Measurements from ENCODE around the gene CGB5.

CGB5 gene

GRCh38 chr19:49085020-49085867 lies 41.6 kb downstream of the CGB5 start, which contains the start of gene SNRNP70:
Gene SNRNP70 (plus strand): TSS chr19:49085451. CDS start chr19:49086415, 964 bp downstream.
- H4K20me1 ChIP-seq (ENCODE audit: control insufficient read depth, insufficient read depth, low read depth, low read length): peaks cover 28% of the 10 kb centered on the region
- peaks cover 50% of the 10 kb centered on the region for H3K79me2 ChIP-seq (ENCODE audit: control insufficient read depth, low read length)
- TF ChIP-seq EZH2phosphoT487 (IDR thresholded peaks at IDR 0.05; ENCODE audit: borderline replicate concordance, low read length) (no peak), CTCF (IDR thresholded peaks at IDR 0.05; ENCODE audit: low read depth, low read length, poor library complexity, severe bottlenecking) (no peak)
- H3K4me1 ChIP-seq (ENCODE audit: control insufficient read depth, low read length): peaks cover 22% of the 10 kb centered on the region
- no peaks in the 10 kb centered on the region for H3K27me3 ChIP-seq (ENCODE audit: control insufficient read depth, low read length)
- H3K9me2 ChIP-seq (replicated peaks; ENCODE audit: control insufficient read depth, low read length): no peaks in the 10 kb centered on the region
- H3K9me3 ChIP-seq (ENCODE audit: control insufficient read depth, insufficient read depth, low read length): no peaks in the 10 kb centered on the region
- H3K4me2 ChIP-seq (ENCODE audit: low read length): peak within 1 kb of the TSS; percentile 79
- no peaks in the 10 kb centered on the region for H3F3A ChIP-seq (ENCODE audit: control insufficient read depth, insufficient read depth)
- peaks cover 44% of the 10 kb centered on the region for H3K36me3 ChIP-seq (ENCODE audit: control insufficient read depth, low read length)
- H3K4me3 ChIP-seq (ENCODE audit: low read length): peak within 1 kb of the TSS; percentile 94
- peak within 1 kb of the TSS; percentile 56 for H3K27ac ChIP-seq (ENCODE audit: low read depth, low read length)

- H3F3A ChIP-seq (ENCODE audit: control insufficient read depth, insufficient read depth): no peaks in the 10 kb centered on the region
- no peaks in the 10 kb centered on the region for H3K27me3 ChIP-seq (ENCODE audit: control insufficient read depth, low read length)
- peaks cover 32% of the 10 kb centered on the region for H4K20me1 ChIP-seq (ENCODE audit: control insufficient read depth, insufficient read depth, low read depth, low read length)
- peak overlapping the region; percentile 94 for H3K4me3 ChIP-seq (ENCODE audit: low read length)
- H3K9me3 ChIP-seq (ENCODE audit: control insufficient read depth, insufficient read depth, low read length): no peaks in the 10 kb centered on the region
- peak overlapping the region; percentile 79 for H3K4me2 ChIP-seq (ENCODE audit: low read length)
- peaks cover 56% of the 10 kb centered on the region for H3K79me2 ChIP-seq (ENCODE audit: control insufficient read depth, low read length)
- peaks cover 50% of the 10 kb centered on the region for H3K36me3 ChIP-seq (ENCODE audit: control insufficient read depth, low read length)
- H3K4me1 ChIP-seq (ENCODE audit: control insufficient read depth, low read length): peaks cover 22% of the 10 kb centered on the region
- no peaks in the 10 kb centered on the region for H3K9me2 ChIP-seq (replicated peaks; ENCODE audit: control insufficient read depth, low read length)
- peak overlapping the region; percentile 56 for H3K27ac ChIP-seq (ENCODE audit: low read depth, low read length)
- TF ChIP-seq EZH2phosphoT487 (IDR thresholded peaks at IDR 0.05; ENCODE audit: borderline replicate concordance, low read length) (no peak), CTCF (IDR thresholded peaks at IDR 0.05; ENCODE audit: low read depth, low read length, poor library complexity, severe bottlenecking) (no peak)
Observed at GRCh38 chr19:49085868-49086232, 42.2 kb downstream of the CGB5 start.

GRCh38 chr19:49086296-49086695 lies 42.6 kb downstream of the CGB5 start:
- H3K27ac ChIP-seq (ENCODE audit: low read depth, low read length): 0 out of 2 replicates have a peak overlapping the region, but pooled peaks have one; percentile 56
- no peaks in the 10 kb centered on the region for H3K9me3 ChIP-seq (ENCODE audit: control insufficient read depth, insufficient read depth, low read length)
- TF ChIP-seq CTCF (IDR thresholded peaks at IDR 0.05; ENCODE audit: low read depth, low read length, poor library complexity, severe bottlenecking) (no peak), EZH2phosphoT487 (IDR thresholded peaks at IDR 0.05; ENCODE audit: borderline replicate concordance, low read length) (no peak)
- peak overlapping the region; percentile 94 for H3K4me3 ChIP-seq (ENCODE audit: low read length)
- H3F3A ChIP-seq (ENCODE audit: control insufficient read depth, insufficient read depth): no peaks in the 10 kb centered on the region
- peaks cover 22% of the 10 kb centered on the region for H3K4me1 ChIP-seq (ENCODE audit: control insufficient read depth, low read length)
- H3K79me2 ChIP-seq (ENCODE audit: control insufficient read depth, low read length): peaks cover 61% of the 10 kb centered on the region
- peak overlapping the region; percentile 79 for H3K4me2 ChIP-seq (ENCODE audit: low read length)
- H3K27me3 ChIP-seq (ENCODE audit: control insufficient read depth, low read length): no peaks in the 10 kb centered on the region
- peaks cover 54% of the 10 kb centered on the region for H3K36me3 ChIP-seq (ENCODE audit: control insufficient read depth, low read length)
- no peaks in the 10 kb centered on the region for H3K9me2 ChIP-seq (replicated peaks; ENCODE audit: control insufficient read depth, low read length)
- peaks cover 32% of the 10 kb centered on the region for H4K20me1 ChIP-seq (ENCODE audit: control insufficient read depth, insufficient read depth, low read depth, low read length)

Measured in DOHH2 (cell line).